GM19099 (cell line): Measurements from ENCODE around the gene PRDM1.
A peak's percentile ranks its signal among the peaks of the same experiment; 100 is the strongest.

Experiments used
- POLR2A ChIP-seq: IDR thresholded peaks from 3 replicates; pipeline ENCODE4 v1.6.1; 2011; ENCODE audit warnings: low read depth; ENCODE audit not compliant: insufficient read length; ENCODE audit errors: extremely low read depth

PRDM1 gene

DNA sequence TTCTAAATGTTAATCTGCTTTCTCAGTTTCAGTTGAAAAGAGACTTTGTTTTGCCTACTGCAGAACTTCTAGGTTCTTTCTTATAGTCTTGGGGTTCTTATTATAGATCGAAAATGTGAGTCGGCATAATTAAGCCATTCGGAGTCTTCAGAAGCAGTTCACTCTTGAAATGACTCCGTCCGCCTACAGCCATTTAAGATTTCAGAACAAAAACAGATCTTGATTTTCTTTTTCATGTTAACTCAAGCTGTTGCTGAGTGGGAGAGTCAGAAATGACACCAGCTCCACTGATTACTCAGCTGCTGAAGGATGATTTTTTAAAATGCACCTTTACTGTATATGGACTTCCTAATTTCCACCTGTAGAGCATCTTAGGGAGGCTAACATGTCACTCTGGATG is 15.9 kb downstream of the PRDM1 start:
- no peak for TF ChIP-seq POLR2A

DNA sequence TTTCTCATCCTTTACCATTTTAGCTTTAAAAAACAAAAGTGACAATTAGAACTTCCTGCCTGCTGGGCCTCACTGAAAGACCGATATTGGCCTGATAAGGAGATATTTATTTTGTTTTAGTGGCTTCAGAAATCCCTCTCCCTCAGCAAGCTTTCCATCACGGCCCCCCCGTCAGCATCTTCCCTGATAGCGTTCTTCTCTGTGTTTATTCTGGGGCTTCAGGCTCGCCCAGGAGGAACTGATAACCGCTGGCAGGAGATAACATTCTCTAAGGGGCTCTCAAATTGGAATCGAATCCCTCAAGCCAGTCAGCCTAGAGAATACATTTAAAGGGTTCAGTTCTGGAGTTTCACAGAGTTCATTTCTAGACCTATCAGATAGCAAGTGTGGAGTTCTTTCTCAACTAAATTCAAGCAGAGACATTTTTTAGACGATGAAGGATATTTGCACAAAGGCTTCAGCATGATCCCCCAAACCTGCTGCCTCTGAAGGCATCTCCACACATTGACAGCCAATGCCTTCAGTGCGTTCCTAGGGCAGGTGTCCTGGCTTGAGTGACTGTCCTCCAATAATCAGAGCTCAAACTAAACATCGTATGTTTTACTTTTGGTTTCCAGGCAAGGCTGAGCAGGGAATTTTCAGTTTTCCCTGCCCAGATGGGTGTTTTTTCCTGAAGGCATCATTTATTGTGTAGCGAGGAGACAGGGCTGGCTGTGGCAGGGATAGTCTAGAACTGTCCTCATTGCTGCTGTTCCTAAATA is 17.0 kb downstream of the PRDM1 start:
- TF ChIP-seq POLR2A: peak; percentile 22

DNA sequence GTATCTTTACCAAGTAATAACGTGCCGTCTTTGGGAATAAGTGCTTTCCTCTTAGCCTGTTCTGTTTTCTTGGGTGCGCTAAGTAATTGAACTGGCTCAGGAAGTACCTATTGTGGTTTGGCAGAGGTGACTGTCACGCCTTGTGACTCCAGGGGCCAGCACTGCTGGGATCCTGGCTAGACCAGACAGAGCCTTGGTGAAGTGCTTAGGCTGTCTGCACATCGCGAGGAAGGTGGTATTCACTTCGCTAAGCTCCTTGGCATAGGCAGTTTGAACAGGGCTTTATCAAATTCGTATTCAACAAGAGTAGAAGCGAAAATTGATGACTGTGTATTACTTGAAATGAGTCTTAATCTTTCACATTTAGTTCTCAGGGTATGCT is 17.6 kb downstream of the PRDM1 start:
- TF ChIP-seq POLR2A: peak; percentile 5

DNA sequence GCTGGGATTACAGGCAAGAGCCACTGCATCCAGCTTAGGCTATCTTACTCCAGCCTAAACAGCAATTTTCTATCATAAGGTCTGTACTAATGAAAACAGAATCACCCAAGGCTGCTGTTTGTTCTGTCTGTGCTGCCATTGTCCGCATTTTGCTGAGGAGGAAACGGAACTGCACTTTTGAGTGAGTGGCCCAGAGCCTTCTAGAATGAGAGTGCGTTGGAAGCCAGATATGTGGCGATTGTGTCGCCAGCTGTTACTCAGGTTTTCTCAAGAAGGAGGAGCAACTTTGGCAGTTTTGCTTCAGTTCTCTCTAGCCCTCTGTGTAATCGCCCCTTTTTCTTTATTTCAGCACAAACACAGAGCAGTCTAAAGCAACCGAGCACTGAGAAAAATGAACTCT is 18.3 kb downstream of the PRDM1 start:
- TF ChIP-seq POLR2A: no peak

DNA sequence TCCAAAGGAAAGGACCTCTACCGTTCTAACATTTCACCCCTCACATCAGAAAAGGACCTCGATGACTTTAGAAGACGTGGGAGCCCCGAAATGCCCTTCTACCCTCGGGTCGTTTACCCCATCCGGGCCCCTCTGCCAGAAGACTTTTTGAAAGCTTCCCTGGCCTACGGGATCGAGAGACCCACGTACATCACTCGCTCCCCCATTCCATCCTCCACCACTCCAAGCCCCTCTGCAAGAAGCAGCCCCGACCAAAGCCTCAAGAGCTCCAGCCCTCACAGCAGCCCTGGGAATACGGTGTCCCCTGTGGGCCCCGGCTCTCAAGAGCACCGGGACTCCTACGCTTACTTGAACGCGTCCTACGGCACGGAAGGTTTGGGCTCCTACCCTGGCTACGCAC is 18.8 kb downstream of the PRDM1 start:
- TF ChIP-seq POLR2A: no peak

DNA sequence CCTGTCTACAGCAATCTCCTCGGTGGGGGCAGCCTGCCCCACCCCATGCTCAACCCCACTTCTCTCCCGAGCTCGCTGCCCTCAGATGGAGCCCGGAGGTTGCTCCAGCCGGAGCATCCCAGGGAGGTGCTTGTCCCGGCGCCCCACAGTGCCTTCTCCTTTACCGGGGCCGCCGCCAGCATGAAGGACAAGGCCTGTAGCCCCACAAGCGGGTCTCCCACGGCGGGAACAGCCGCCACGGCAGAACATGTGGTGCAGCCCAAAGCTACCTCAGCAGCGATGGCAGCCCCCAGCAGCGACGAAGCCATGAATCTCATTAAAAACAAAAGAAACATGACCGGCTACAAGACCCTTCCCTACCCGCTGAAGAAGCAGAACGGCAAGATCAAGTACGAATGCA is 19.4 kb downstream of the PRDM1 start:
- no peak for TF ChIP-seq POLR2A

DNA sequence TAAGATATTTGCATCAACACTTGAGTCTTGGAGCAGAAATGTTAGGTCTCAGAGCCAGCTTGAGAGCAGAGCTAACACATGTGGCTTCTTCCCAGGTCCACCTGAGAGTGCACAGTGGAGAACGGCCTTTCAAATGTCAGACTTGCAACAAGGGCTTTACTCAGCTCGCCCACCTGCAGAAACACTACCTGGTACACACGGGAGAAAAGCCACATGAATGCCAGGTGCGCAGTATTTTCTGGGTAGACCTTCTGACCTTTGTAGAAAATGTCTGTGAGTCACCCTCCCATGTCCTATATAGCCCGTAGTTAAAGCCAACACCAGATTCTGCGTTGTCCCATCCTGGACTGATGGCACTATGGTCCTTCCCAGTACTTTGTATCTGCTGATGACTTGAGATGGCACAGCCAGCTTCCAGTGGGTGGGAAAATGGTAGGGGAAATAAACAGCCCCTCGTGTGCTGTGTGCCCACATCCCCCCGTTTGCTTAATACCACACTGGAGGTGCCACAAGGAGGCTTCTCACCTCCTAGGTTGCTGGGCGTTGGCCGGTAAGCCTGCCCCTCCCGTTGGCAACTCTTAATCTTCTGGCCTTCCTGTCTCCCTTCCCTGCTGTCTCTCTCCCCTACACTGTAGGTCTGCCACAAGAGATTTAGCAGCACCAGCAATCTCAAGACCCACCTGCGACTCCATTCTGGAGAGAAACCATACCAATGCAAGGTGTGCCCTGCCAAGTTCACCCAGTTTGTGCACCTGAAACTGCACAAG is 20.3 kb downstream of the PRDM1 start:
- TF ChIP-seq POLR2A: no peak

DNA sequence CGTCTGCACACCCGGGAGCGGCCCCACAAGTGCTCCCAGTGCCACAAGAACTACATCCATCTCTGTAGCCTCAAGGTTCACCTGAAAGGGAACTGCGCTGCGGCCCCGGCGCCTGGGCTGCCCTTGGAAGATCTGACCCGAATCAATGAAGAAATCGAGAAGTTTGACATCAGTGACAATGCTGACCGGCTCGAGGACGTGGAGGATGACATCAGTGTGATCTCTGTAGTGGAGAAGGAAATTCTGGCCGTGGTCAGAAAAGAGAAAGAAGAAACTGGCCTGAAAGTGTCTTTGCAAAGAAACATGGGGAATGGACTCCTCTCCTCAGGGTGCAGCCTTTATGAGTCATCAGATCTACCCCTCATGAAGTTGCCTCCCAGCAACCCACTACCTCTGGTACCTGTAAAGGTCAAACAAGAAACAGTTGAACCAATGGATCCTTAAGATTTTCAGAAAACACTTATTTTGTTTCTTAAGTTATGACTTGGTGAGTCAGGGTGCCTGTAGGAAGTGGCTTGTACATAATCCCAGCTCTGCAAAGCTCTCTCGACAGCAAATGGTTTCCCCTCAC is 21.0 kb downstream of the PRDM1 start:
- no peak for TF ChIP-seq POLR2A

DNA sequence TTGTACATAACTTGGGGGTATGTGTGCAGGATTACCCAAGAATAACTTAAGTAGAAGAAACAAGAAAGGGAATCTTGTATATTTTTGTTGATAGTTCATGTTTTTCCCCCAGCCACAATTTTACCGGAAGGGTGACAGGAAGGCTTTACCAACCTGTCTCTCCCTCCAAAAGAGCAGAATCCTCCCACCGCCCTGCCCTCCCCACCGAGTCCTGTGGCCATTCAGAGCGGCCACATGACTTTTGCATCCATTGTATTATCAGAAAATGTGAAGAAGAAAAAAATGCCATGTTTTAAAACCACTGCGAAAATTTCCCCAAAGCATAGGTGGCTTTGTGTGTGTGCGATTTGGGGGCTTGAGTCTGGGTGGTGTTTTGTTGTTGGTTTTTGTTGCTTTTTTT is 22.0 kb downstream of the PRDM1 start:
- TF ChIP-seq POLR2A: no peak

DNA sequence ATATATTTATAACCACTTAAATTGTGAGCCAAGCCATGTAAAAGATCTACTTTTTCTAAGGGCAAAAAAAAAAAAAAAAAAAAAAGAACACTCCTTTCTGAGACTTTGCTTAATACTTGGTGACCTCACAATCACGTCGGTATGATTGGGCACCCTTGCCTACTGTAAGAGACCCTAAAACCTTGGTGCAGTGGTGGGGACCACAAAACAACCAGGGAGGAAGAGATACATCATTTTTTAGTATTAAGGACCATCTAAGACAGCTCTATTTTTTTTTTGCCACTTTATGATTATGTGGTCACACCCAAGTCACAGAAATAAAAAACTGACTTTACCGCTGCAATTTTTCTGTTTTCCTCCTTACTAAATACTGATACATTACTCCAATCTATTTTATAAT is 22.9 kb downstream of the PRDM1 start:
- no peak for TF ChIP-seq POLR2A

DNA sequence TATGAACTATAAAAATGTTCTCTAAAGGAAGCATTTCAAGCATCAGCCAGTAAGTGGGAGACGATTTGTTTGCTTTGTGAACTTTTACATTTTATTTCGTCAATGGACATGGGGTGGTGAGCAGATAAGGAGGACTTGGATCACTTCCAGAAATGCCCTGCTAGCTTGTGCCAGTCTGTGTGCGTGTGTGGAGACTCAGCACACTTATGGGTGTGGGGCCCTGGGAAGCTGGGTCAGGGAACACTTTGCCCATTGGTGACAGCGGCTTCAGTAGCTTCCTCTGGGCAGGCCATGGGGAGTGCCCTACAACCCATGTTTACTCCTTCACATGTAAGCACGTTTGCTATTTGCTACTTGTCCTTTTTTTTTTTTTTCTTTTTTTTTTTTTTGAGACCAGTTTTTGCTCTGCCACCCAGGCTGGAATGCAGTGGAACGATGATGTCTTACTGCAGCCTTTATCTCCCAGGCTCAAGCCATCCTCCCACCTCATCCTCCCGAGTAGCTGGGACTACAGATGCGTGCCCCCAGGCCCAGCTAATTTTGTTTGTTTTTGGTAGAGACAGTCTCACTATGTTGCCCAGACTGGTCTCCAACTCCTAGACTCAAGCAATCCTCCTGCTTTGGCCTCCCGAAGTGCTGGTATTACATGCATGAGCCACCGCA is 24.2 kb downstream of the PRDM1 start:
- TF ChIP-seq POLR2A: no peak

DNA sequence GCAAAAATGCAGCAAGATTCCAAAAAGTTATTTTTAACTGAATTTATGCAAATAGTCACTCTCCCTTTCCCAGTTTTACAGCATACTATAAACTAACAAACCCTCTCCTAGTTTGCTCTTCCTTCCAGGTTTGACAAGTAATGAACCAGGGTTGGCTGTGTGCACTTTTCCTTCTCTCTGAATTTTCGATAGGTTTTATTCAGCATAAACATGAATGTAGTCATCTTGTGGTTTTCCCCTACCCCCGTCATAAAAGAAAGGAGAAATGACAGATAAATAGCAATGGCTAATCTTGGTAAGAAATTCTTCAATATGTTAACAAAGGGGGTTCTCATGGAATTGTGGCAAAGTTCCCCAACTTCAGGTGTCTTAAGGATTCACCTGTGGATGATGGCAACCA is 26.3 kb downstream of the PRDM1 start:
- no peak for TF ChIP-seq POLR2A

DNA sequence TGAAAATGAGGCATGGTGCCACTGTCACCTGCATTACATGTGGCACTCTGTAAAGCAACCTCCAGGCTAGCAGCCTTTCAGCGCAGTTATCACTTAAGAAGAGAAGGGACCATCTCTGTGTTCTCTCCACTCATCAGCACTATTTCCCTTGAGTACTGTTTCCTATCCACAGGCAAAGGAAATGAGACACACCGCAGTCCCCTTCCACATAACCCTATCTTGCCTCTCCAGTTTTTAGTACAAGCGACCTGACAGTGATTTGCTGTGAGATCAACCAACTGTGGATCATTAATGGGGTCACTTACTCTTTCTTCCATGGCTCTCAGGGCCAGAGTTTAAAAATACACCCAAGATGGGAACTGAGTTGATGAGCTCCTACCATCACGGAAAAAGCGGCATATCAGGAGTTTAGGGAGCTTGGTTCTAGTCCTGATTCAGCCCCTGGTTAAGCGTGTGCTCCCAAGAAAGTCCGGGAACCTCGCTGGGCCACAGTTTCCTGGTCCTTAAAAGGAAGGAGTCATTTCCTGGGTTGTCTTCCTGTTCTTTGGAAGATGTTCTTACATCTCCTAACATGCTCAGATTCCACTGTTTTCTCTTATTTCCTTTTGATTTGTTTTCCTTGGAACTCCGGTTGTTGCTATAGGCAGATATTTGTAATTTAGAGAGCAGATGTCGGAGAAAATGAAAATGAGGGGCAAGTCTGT is 27.3 kb downstream of the PRDM1 start:
- no peak for TF ChIP-seq POLR2A

DNA sequence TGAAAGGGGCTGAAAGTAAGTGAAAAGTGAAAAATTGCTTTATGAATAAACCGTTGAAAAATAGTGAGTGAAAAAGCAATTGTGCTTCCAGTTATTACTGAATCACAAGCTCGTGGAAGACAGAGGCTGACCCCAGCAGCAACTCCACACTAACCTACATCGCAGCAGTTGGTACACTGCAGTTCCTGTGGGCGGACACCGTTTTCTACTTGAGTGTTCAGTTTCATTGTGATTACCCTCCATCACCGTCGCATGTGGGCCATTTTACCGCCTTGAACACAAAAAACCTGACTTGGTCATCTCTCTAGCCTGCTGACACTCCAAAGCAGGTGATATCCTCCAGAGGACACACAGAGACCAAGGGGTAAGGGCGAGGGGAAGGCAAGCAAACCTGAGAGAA is 28.4 kb downstream of the PRDM1 start:
- TF ChIP-seq POLR2A: peak; percentile 28

DNA sequence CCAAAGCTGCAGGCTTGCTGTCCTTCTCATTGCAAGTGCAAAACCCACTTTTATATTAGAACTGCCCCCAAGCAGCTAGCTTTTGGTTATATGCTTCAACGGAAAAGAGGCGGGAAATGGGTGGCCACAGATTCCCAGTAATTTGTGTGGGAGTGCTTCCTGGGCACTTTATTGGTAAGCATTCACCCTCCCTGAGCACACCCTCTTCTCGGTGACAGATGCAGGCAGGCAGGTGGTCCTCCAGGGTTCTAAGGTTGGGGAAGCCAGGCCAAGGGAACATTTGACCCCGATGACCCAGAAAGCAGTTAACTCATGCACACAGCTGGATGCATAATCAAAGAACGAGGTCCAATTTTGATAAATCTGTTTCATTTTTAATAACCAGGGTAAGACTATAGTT is 29.1 kb downstream of the PRDM1 start:
- no peak for TF ChIP-seq POLR2A
